Endothelial cell of umbilical vein (primary cell): Measurements from ENCODE around the gene PILRB.

Experiments
- EZH2 ChIP-seq: IDR thresholded peaks from 2 replicates; pipeline ENCODE4 v1.6.1; 2012; ENCODE audit warnings: borderline replicate concordance, low read depth, mild to moderate bottlenecking, moderate library complexity, low read length, inconsistent platforms; ENCODE audit not compliant: severe bottlenecking
- GATA2 ChIP-seq: IDR thresholded peaks from 2 replicates; pipeline ENCODE4 v1.7.0; 2011; ENCODE audit warnings: low read depth, mild to moderate bottlenecking, moderate library complexity, mixed read lengths, low read length; ENCODE audit not compliant: insufficient read length, insufficient read depth
- JUN ChIP-seq: IDR thresholded peaks from 2 replicates; pipeline ENCODE4 v1.6.1; 2011; ENCODE audit warnings: borderline replicate concordance, low read depth; ENCODE audit not compliant: insufficient read length, insufficient read depth
- POLR2A ChIP-seq: IDR thresholded peaks from 2 replicates; pipeline ENCODE4 v1.6.1; 2012; ENCODE audit warnings: low read depth, mild to moderate bottlenecking, control low read depth, low read length
- POLR2AphosphoS5 ChIP-seq: IDR thresholded peaks from 2 replicates; pipeline ENCODE4 v1.6.1; 2012; ENCODE audit warnings: low read depth, mild to moderate bottlenecking, control low read depth, low read length, moderate library complexity; ENCODE audit not compliant: insufficient read depth
- TF ChIP-seq, protein P1 (sequence below), 2 donors: IDR thresholded peaks; 1 replicate in 1 of 2; 2 replicates in 1 of 2; pipeline ENCODE4 v1.5.1; 2011; ENCODE audit warnings: low read length in 2 of 2, mild to moderate bottlenecking in 2 of 2, moderate library complexity in 2 of 2, control low read depth in 1 of 2, inconsistent platforms in 1 of 2, low read depth in 1 of 2; ENCODE audit not compliant: insufficient read depth in 1 of 2; ENCODE audit errors: extremely low read depth in 1 of 2

DNA sequence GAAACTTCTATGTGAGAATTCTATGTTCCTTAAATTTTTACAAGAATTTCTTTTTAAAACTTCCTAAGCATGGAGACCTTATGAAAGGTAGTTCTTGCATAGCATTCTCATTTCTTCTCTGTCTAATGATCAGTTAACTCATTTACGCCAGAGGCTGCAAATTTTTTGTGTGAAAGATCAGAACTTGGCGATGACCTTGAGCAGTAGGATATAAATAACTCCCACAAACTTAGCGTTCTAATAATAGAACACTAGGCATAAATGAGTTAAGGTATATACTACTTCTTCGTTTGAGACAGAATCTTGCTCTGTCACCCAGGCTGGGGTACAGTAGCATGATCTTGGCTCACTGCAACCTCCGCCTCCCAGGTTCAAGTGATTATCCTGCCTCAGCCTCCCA lies 29.0 kb downstream of the PILRB start:
- TF ChIP-seq, protein P1, sequence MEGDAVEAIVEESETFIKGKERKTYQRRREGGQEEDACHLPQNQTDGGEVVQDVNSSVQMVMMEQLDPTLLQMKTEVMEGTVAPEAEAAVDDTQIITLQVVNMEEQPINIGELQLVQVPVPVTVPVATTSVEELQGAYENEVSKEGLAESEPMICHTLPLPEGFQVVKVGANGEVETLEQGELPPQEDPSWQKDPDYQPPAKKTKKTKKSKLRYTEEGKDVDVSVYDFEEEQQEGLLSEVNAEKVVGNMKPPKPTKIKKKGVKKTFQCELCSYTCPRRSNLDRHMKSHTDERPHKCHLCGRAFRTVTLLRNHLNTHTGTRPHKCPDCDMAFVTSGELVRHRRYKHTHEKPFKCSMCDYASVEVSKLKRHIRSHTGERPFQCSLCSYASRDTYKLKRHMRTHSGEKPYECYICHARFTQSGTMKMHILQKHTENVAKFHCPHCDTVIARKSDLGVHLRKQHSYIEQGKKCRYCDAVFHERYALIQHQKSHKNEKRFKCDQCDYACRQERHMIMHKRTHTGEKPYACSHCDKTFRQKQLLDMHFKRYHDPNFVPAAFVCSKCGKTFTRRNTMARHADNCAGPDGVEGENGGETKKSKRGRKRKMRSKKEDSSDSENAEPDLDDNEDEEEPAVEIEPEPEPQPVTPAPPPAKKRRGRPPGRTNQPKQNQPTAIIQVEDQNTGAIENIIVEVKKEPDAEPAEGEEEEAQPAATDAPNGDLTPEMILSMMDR (IDR thresholded peaks at IDR 0.05; ENCODE audit: extremely low read depth in 1 of 2, insufficient read depth in 1 of 2, low read depth in 1 of 2, low read length in 2 of 2): no peak
- no peak for TF ChIP-seq POLR2A
- TF ChIP-seq JUN: no peak
- no peak for TF ChIP-seq POLR2AphosphoS5
- no peak for TF ChIP-seq GATA2
- TF ChIP-seq EZH2: no peak
